Body of pancreas (tissue), 4 donors: Measurements from ENCODE around the gene ADRA2C.

ENCODE experiments used
- POLR2A ChIP-seq, 3 donors: fragments of 450-650 bp; IDR thresholded peaks; one replicate each; pipeline ENCODE4 v1.6.1; 2016; ENCODE audit warnings: antibody characterized with exemption in 3 of 3, mild to moderate bottlenecking in 2 of 3
- TF ChIP-seq, protein P1 (sequence below), 7 experiments: fragments of 450-650 bp in 4 of 7; fragments of 200-600 bp in 3 of 7; sonication (generic) in 3 of 7; IDR thresholded peaks; one replicate each; pipeline ENCODE4 v1.5.1; 2016 to 2019; ENCODE audit warnings: antibody characterized with exemption in 7 of 7

DNA sequence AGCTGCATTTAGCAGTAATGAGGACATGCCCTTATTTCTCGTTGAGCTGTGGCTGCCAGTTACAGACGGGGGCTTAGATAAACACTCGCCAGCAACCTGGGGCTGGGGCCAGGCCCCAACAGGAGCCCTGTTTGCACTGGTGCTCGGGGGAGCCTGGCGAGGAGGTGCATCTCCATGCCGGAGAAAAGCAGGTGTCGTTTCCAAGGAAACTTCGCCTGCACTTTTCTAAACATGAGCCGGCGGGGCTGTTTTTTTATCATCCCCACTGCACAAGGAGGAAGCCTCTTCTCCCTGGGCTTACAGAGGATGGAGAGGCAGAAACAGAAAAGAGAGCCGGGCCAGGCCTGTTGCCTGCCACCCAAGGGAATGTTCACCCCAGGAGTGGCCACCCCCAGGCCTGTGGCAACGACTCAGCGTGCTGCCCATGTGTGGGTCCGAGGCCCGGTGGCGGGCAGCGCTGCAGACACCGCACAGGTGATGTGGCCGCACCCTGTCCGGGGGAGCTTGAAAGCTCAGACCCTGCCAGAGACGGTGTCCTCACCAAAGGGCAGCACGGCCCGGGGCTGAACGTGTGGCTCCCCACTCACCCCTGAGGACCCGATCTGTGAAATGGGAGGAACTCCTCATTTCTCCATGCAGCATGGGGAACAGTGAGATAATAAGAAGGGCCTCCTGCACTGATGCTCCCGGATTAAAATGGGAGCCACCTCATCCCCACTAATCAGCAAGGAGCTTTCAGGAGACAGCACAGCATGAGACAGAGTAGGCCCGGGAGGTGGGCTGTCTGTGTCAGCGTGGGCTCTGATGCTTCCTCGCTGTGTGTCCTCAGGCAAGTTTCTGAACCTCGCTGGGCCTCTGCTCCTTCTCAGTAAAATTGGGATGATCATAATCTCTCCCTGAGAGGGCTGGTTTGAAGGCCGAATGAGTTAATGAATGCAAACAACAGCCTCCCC, 33.8 kb upstream of the ADRA2C start:
- TF ChIP-seq, protein P1, sequence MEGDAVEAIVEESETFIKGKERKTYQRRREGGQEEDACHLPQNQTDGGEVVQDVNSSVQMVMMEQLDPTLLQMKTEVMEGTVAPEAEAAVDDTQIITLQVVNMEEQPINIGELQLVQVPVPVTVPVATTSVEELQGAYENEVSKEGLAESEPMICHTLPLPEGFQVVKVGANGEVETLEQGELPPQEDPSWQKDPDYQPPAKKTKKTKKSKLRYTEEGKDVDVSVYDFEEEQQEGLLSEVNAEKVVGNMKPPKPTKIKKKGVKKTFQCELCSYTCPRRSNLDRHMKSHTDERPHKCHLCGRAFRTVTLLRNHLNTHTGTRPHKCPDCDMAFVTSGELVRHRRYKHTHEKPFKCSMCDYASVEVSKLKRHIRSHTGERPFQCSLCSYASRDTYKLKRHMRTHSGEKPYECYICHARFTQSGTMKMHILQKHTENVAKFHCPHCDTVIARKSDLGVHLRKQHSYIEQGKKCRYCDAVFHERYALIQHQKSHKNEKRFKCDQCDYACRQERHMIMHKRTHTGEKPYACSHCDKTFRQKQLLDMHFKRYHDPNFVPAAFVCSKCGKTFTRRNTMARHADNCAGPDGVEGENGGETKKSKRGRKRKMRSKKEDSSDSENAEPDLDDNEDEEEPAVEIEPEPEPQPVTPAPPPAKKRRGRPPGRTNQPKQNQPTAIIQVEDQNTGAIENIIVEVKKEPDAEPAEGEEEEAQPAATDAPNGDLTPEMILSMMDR (IDR thresholded peaks at IDR 0.05): no peak
- TF ChIP-seq POLR2A (IDR thresholded peaks at IDR 0.05): no peak
